ENCODE results near the gene ATP2B1.

ATP2B1 gene

DNA sequence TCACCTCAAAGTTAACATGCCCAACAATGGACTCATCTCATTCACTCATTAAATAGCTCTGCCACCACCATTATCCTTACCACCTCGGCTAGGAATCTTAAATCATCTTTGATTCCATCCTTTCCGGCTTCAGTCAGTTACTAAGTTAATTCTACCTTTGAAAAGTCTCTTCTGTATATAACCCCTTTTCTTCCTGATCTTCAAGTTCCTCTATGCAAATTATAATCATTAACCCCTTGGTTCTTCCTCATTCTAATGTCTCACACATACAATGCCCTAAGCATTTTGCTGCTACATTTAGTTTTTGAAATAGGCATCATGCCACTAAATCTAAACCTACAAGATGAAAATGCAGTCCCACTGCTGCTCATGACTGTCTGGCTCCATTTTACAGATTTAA is 51.6 kb downstream of the ATP2B1 start:
- DNase-seq (ENCODE audit: low spot score), result no peak

GRCh38 chr12:89655841-89656240 is 52.8 kb downstream of the ATP2B1 start:
- no peak for DNase-seq (ENCODE audit: low spot score)

- no peak for DNase-seq (ENCODE audit: low spot score)
Measured at GRCh38 chr12:89651192-89651591, 57.4 kb downstream of the ATP2B1 start.

- no peak for DNase-seq (ENCODE audit: low spot score)
Measured at GRCh38 chr12:89650239-89650638, 58.4 kb downstream of the ATP2B1 start.

- no peak for DNase-seq (ENCODE audit: low spot score)
Measured at GRCh38 chr12:89649820-89650219, 58.8 kb downstream of the ATP2B1 start.

DNA sequence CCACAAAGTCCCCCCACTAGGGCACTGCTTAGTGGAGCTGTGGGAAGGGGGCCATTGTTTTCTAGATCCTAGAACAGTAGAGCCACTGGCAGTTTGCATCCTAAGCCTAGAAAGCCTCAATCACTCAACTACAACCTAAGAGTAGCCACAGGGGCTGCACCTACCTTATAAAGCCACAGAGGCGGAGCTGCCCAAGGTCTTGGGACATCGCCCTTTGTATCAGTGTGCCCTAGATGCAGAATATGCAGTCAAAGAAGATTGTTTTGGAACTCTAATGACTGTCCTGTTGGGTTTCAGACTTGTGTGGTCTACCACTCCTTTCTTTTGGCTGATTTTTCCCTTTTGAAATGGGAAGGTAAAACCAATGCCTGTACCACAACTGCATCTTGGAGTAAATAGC is 59.5 kb downstream of the ATP2B1 start:
- no peak for DNase-seq (ENCODE audit: low spot score)

GRCh38 chr12:89648211-89648930 is 60.3 kb downstream of the ATP2B1 start:
- DNase-seq (ENCODE audit: low spot score), result peak; percentile 65

DNA sequence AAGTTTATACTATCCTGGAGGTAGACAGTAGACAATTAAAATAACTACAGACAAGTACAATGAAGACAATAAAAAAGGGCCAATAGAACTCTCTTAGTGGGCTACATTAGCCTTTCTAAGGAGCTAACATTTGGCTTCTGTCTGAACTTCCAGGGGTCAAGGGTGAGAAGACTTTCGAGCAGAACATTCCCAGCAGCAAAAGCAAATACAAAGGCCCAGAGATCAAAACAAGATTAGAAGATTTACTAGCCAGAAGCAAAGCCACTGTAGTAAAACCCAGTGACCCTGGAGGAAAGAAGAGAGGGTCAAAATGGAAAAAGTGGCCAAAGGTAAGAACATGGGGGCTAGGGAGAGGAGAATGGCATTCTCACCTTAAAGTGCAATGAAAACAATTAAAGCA is 63.2 kb downstream of the ATP2B1 start:
- DNase-seq (ENCODE audit: low spot score), result no peak

- DNase-seq (ENCODE audit: low spot score), result no peak
Measured at GRCh38 chr12:89642959-89643358, 65.7 kb downstream of the ATP2B1 start.

- DNase-seq (ENCODE audit: low spot score), result no peak
Measured at GRCh38 chr12:89636776-89637160, 71.9 kb downstream of the ATP2B1 start.

DNA sequence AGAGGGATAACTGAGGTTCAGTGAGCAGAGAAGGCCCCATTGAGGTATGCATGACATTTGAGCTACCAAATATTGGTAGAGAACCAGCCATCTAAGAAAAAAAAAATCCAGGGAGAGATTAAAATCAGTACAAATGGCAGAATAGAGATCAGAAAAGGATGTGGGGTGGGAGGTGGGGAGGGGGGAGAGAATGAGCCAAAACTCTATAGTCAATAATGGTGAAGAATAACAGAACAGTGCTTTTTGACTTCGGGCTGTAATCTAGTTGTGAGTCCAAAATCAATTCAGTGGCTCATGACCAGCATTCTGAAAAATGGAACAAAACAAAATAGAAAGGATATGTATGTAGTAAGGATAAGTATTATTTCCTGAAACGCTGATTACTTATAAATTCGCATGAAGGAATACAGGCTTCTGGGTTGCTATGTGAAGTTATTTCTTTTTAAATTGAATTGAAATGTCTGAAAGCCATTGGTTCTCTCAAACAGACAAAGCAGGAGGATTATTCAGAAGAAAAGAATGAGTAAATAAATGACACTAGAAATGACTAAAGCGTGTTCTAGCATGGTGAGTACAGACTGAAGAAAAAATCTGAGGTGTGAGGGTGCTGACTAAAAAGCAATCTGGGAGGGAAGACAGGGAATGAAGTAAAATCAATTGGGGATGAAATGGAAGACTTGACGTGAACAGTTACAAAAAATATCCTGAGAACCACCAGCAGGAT is 72.4 kb downstream of the ATP2B1 start:
- no peak for DNase-seq (ENCODE audit: low spot score)

DNA sequence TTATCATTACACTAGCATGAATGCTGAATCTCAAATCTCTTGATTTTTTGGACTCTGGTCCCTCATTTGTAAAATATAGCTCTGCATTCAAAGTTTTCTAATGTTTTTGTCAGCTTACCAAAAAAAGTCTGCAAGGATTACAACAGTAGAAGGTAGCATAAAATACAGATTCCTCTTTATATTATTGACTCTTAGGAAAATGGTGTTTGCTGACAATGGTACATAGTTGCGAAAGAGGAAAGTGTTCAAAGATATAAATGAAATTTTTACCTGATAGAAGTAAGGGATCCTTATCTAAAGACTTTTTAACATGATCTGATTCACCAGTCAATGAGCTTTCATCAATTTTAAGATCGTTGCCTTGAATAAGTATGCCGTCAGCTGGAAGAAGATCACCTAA is 74.1 kb downstream of the ATP2B1 start:
- DNase-seq (ENCODE audit: low spot score), result no peak

DNA sequence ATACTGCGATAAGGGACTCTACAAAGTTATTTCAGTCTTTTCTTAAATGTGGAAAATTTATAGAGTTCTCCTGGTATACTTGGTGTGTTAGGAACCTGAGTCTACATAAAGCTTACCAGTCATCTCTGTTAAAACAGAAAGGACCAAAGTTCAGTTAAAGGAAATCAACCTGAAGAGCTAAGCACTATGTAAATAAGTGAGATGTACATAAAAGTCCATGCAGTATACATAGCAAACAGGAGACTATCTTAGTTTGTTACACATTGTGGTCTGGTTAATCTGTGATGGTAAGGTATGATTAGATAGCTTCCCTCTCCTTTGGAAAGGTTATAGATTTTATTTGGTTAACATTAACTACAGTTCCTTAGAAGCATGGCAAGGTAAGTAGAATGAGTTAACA is 75.9 kb downstream of the ATP2B1 start:
- DNase-seq (ENCODE audit: low spot score), result no peak

DNA sequence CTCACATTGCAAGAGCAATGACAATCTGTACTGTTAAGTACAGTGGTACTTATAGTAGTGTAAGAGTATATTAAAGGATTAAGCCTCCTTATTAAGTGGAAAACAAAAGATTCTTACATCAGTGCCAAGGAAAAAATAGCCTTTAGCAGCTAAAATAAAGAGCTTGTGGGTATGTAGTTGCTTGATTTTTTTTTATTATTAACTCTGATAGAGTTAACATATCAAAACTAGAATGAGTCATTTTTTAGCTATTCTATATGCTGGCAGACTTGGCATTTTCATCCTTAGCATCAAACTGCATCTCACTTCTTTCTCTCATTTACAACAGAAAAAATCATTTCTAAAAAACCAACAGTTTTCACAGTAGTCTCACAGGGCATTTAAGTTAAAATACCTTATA is 86.5 kb downstream of the ATP2B1 start:
- no peak for DNase-seq (ENCODE audit: low spot score)

DNA sequence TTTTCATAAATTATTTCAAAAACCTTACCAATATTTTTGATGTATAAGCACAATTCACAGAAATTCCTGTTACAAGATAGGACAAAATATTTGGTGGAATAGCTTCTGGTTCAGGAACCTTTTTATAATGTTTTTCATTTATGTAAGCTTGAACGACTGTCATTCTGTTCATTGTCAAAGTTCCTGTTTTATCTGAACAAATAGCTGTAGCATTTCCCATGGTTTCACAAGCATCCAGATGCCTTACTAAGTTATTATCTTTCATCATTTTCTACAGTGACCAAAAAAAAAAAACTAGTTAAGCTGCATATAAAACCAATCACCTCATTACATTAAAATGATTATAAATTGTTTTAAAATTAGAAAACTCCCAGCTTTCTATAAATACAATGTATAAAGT is 87.1 kb downstream of the ATP2B1 start:
- no peak for DNase-seq (ENCODE audit: low spot score)

- no peak for DNase-seq (ENCODE audit: low spot score)
Measured at GRCh38 chr12:89619764-89620163, 88.9 kb downstream of the ATP2B1 start.

DNA sequence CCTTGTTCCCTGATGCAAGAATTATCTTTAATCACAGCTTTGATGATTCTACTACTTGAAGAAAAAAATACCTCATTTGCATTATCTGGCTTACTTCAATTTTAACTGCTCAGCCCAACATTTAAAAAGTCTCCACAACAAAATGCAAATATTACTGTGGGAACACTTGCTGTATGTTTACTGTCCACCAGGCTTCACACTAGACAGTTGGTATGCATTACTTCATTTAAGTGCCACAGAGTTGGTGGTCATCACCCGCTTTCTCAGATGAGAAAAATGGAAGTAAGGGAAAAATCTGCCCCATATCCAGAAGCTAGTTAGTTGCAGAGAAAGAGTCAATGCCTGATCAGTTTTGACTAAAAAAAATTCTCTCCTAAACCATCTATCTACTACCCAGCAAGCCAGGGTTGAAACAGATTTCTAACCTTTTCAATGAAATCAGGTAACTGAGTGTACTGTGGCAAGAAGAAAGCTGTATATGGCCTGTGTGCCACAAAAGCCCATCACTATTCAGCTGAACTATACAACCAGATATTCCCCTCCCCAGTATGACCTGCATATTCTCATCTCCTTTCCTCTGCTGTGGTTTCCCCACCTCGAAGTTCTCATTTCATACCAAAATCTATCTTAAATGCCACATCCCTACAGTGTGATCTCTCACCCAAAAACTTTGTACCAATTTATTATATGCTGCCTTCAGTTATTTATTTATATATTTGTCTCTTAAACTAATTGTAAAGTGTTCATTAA is 90.3 kb downstream of the ATP2B1 start:
- no peak for DNase-seq (ENCODE audit: low spot score)

GRCh38 chr12:89610366-89610765 is 98.3 kb downstream of the ATP2B1 start:
- no peak for DNase-seq (ENCODE audit: low spot score)

- no peak for DNase-seq (ENCODE audit: low spot score)
Measured at GRCh38 chr12:89603678-89604077, 105.0 kb downstream of the ATP2B1 start.

DNA sequence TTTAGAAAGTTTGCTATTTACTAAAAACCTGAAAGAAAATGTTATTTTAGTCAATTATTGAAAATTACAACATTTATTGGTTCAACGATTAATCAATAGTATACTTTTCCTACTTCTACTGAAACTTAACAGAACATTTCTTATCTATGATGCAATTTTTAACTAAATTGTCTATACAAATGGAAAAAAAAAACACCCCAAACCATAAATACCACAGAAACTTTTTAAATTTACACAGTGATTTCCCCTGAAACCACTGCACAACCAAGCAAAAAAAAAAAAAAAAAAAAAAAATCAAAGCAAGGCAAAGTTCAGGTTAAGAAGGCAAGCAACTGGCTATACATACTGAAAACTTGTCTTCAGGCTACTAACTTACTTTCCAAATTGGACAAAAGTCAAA is 110.9 kb downstream of the ATP2B1 start:
- no peak for DNase-seq (ENCODE audit: low spot score)

DNA sequence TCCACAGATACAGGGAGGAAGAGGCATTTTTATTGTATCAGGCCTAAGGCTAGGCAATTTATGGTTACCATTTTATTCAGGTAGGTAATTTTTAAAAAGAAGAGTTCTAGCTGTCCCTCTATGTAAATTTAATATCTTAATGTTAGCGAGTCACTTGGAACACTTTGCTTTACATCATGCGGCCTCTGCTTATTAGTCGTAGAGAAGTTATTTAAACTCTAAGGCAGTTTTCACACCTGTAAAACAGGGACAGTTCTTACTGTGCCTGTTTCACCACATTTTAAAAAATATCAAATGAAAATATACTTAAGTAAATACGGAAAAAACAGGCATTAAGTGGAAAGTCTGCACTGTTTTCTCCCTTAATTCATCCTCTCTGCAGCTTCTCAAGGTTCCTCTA is 111.4 kb downstream of the ATP2B1 start:
- no peak for DNase-seq (ENCODE audit: low spot score)

GRCh38 chr12:89593873-89594272 is 114.8 kb downstream of the ATP2B1 start:
- no peak for DNase-seq (ENCODE audit: low spot score)

- DNase-seq (ENCODE audit: low spot score), result no peak
Measured at GRCh38 chr12:89593233-89593632, 115.4 kb downstream of the ATP2B1 start.
